Measurements from ENCODE around the gene OSBPL3. TPM values are rescaled to one million over a fixed set of nuclear protein-coding genes. Genes with fewer than 3 reads are reported as not detected.

OSBPL3 gene
- total and polyA plus RNA-seq, 2 donors (not counting 1 experiment from before 2014, with no cell fraction given) = 13.5 to 67.6 TPM

- Histone ChIP-seq H3K9ac (ENCODE audit: low read length) (no peak overlapping the region), H3K9me3 (ENCODE audit: control extremely low read depth in 1 of 3, control insufficient read depth in 2 of 3, insufficient read depth in 1 of 3, low read length in 2 of 3) (no peaks in the 10 kb centered on the region), H3K4me1 (ENCODE audit: control insufficient read depth in 2 of 2, insufficient read depth in 2 of 2, low read length in 2 of 2) (peaks cover 15 to 20% of the 10 kb centered on the region in 2 donors), H4K20me1 (ENCODE audit: control insufficient read depth, insufficient read depth, low read length, poor library complexity, severe bottlenecking) (peaks cover 2% of the 10 kb centered on the region), H3K79me2 (ENCODE audit: control insufficient read depth, insufficient read depth, low read length) (peaks cover 56% of the 10 kb centered on the region), H3K4me3 (ENCODE audit: control extremely low read depth in 1 of 5, extremely low read depth in 1 of 5, insufficient read depth in 1 of 5, low read depth in 2 of 5, low read length in 4 of 5) (no peak overlapping the region), H3K36me3 (replicated peaks in 1 of 2; ENCODE audit: control extremely low read depth in 1 of 2, control insufficient read depth in 1 of 2, extremely low read depth in 1 of 2, insufficient read depth in 2 of 2, low read length in 1 of 2) (no peaks in the 10 kb centered on the region), H3K27ac (ENCODE audit: low read length in 2 of 2) (no peak overlapping the region), H3K27me3 (replicated peaks in 1 of 4; ENCODE audit: control extremely low read depth in 1 of 4, control insufficient read depth in 3 of 4, insufficient read depth in 4 of 4, low read length in 3 of 4) (no peaks in the 10 kb centered on the region), H3K4me2 (replicated peaks; ENCODE audit: low read depth, low read length, poor library complexity, severe bottlenecking) (no peak overlapping the region), H2AFZ (ENCODE audit: insufficient read depth, low read depth, low read length, poor library complexity, severe bottlenecking) (no peak overlapping the region)
- DNase-seq (no peak), ATAC-seq (ENCODE audit: low read depth) (no peak)
- Mint-ChIP-seq H3K27ac (no peak overlapping the region), H3K4me3 (no peak overlapping the region), H3K27me3 (no peaks in the 10 kb centered on the region), H3K9me3 (ENCODE audit: insufficient read depth) (no peaks in the 10 kb centered on the region), H3K4me1 (peaks cover 40% of the 10 kb centered on the region)
- ChIA-PET CTCF (interaction anchor here (0.9 to 1.0 kb wide), 2 partner anchors 12 to 159 kb away, joined by 3 to 4 read pairs; no protein-coding TSS in a partner anchor), POLR2A (interaction anchor here (1.4 kb wide), 1 partner anchor 9 kb away, joined by 4 read pairs; the partner anchor contains the start of gene OSBPL3)
- TF ChIP-seq EZH2 (IDR thresholded peaks at IDR 0.05; ENCODE audit: borderline replicate concordance, insufficient read depth, low read depth, low read length, poor library complexity, severe bottlenecking) (no peak), CTCF (IDR thresholded peaks at IDR 0.05) (no peak)
- intact Hi-C loops (cut with micrococcal nuclease) = no loop called here
- WGBS (ENCODE audit: insufficient coverage) = no CpG with 5 or more reads among the region's 4 CpGs
These were observed 9.3 kb downstream of the OSBPL3 start for GRCh38 chr7:24970676-24971075.

- Histone ChIP-seq H3K36me3 (replicated peaks in 1 of 2; ENCODE audit: control extremely low read depth in 1 of 2, control insufficient read depth in 1 of 2, extremely low read depth in 1 of 2, insufficient read depth in 2 of 2, low read length in 1 of 2) (no peaks in the 10 kb centered on the region), H3K9ac (ENCODE audit: low read length) (no peak overlapping the region), H3K9me3 (ENCODE audit: control extremely low read depth in 1 of 3, control insufficient read depth in 2 of 3, insufficient read depth in 1 of 3, low read length in 2 of 3) (no peaks in the 10 kb centered on the region), H3K4me2 (replicated peaks; ENCODE audit: low read depth, low read length, poor library complexity, severe bottlenecking) (no peak overlapping the region), H3K27me3 (replicated peaks in 1 of 4; ENCODE audit: control extremely low read depth in 1 of 4, control insufficient read depth in 3 of 4, insufficient read depth in 4 of 4, low read length in 3 of 4) (no peaks in the 10 kb centered on the region), H3K27ac (ENCODE audit: low read length in 2 of 2) (no peak overlapping the region), H3K4me3 (ENCODE audit: control extremely low read depth in 1 of 5, extremely low read depth in 1 of 5, insufficient read depth in 1 of 5, low read depth in 2 of 5, low read length in 4 of 5) (no peak overlapping the region), H3K4me1 (ENCODE audit: control insufficient read depth in 2 of 2, insufficient read depth in 2 of 2, low read length in 2 of 2) (peaks cover 29 to 32% of the 10 kb centered on the region in 2 donors), H3K79me2 (ENCODE audit: control insufficient read depth, insufficient read depth, low read length) (peaks cover 53% of the 10 kb centered on the region), H4K20me1 (ENCODE audit: control insufficient read depth, insufficient read depth, low read length, poor library complexity, severe bottlenecking) (peaks cover 10% of the 10 kb centered on the region), H2AFZ (ENCODE audit: insufficient read depth, low read depth, low read length, poor library complexity, severe bottlenecking) (no peak overlapping the region)
- intact Hi-C loops (cut with micrococcal nuclease) = no loop called here
- 81% methylated on average over 8 of the region's 9 CpGs for WGBS (ENCODE audit: insufficient coverage)
- Mint-ChIP-seq H3K27ac (no peak overlapping the region), H3K4me1 (peaks cover 54% of the 10 kb centered on the region), H3K27me3 (no peaks in the 10 kb centered on the region), H3K9me3 (ENCODE audit: insufficient read depth) (no peaks in the 10 kb centered on the region), H3K4me3 (no peak overlapping the region)
- ATAC-seq (ENCODE audit: low read depth) (no peak), DNase-seq (no peak)
- no peak for TF ChIP-seq CTCF (IDR thresholded peaks at IDR 0.05)
- no peak for TF ChIP-seq EZH2 (IDR thresholded peaks at IDR 0.05; ENCODE audit: borderline replicate concordance, insufficient read depth, low read depth, low read length, poor library complexity, severe bottlenecking)
- ChIA-PET POLR2A (no interaction called here), CTCF (interaction anchor here (0.7 to 2.4 kb wide), 4 partner anchors 9 to 148 kb away, joined by 3 to 8 read pairs (median 4); partner anchors contain the start of gene OSBPL3)
These were observed 11.8 kb downstream of the OSBPL3 start for GRCh38 chr7:24968165-24968564.

Data from B cell (primary cell).